22Rv1 (cell line): ENCODE data around the gene EEA1.

Experiments
- CTCF ChIP-seq: fragments of 450-650 bp; IDR thresholded peaks from 2 replicates; pipeline ENCODE4 v1.5.1; 2017; ENCODE audit warnings: mild to moderate bottlenecking
- ZFX ChIP-seq: fragments of 450-650 bp; IDR thresholded peaks from 2 replicates; pipeline ENCODE4 v1.6.1; 2017; ENCODE audit warnings: antibody characterized with exemption, borderline replicate concordance

GRCh38 chr12:92764831-92765230 lies 164.3 kb downstream of the EEA1 start:
- no peak for TF ChIP-seq CTCF
- TF ChIP-seq ZFX: no peak
